ENCODE data around the gene RFX7.

Gene RFX7

GRCh38 chr15:56244038-56244810 is 545 bp upstream of the RFX7 start:
- DNase-seq = peak; percentile 95 to 97

GRCh38 chr15:56242576-56243162 is 1.0 kb downstream of the RFX7 start:
- peak; percentile 87 to 91 for DNase-seq

GRCh38 chr15:56241374-56242105 is 2.1 kb downstream of the RFX7 start:
- DNase-seq = peak in 1 of 2 experiments; percentile 15

- DNase-seq = no peak
Observed at GRCh38 chr15:56240390-56240789, 3.3 kb downstream of the RFX7 start.

DNA sequence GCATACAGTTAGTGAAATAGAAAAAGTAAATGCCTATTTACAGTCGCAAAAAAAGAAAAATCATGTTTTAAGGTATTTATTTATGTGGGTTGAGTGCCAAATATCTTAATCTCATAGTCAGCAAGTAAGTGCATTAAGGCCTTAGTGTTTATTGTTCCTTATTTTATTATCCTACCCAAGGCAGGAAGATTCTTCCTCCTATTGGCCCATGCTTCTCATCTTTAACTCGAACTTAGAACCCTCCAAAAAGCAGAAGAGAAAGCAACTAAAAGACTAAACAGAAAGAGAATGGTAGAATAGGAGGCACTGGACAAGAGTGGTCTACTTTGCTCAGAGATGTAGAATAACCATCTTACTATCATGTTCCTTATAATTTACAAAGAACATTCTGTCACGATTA is 7.5 kb downstream of the RFX7 start:
- no peak for DNase-seq

DNA sequence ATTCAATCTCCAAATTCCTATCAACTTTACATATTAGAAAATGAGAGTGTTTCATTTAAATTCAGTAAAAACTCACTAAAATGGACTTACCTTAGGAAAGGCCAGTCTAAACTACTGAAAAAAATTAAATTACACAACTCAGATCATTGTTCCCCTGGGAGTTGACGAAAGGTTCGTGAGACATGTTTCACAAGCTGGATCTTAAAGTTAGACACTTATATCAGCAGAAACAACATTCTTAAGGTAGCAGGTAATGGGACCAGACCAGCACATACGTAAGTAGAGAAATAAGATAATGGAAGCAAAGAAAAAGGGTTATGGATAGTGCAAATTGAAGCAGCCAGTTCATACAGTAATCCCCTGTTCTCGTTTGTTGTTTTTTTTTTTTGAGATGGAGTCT is 8.9 kb downstream of the RFX7 start:
- no peak for DNase-seq

DNA sequence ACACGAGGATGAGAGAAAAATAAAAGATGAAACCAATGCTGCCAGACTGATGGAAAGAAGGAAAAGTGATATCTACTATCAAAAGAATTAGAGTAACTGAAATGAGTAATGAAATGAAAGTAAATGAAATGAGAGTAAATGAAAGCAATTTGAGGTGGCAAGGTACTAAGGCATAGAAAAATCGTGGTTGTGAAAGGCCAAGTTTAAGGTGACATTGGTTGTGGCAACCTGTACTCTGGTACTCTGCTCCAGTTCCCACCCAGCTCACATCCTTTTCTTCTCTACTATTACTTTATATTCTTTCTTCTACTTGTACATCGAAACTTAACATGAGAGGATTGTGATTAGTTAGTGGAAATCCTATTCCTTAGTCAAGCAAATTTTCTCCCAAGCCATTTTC is 10.1 kb downstream of the RFX7 start:
- no peak for DNase-seq

GRCh38 chr15:56232058-56232457 is 11.6 kb downstream of the RFX7 start:
- no peak for DNase-seq

DNA sequence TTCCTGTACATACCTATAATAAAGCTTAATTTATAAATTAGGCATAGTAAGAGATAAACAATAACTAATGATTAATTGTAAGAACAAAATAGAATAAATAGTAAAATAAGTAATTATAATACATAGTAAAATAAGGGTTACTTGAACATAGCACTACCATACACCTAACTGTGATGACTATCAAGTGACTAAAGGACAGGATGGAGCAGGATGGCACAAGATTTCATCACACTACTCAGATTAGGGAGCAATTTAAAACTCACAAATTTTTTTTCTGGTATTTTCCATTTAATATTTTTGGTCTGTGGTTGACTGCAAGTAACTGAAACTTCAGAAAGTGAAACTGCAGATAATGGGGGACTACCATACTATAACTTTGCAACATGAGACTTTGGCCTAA is 14.8 kb downstream of the RFX7 start:
- DNase-seq = no peak

DNA sequence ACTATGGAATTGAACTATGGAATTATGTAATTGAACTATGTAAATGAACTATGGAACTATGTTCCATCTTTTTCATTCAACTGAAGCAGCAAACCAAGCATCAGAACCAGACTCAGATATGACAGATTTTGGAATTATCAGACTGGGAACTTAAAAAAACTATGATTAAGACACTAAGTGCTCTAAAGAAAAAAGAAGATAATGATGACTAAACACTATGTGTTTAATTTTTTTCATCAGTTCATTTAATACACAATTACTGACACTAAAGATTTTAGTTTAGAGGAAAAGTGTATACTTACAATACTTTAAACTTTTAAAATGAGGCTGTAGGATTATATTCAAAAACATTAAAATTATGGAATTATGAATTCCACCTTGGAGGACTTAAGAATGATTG is 15.3 kb downstream of the RFX7 start:
- DNase-seq = no peak

DNA sequence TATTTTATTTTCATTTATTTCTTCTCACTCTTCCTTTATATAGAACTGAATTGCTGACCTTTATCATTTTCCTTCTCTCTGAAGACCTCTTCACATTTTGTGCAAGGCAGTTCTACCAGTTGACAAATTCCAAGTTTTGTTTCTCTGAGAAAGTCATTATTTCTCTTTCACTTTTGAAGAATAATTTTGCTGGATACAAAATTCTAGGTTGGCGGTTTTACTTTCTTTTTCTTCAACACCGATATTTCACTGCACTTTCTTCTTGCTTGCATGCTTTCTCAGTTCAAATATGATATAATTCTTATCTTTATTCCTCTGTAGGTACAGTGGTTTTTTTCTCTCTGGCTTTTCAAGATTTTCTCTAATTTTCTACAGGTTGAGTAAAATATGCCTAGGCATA is 15.9 kb downstream of the RFX7 start:
- no peak for DNase-seq

GRCh38 chr15:56227306-56227705 is 16.4 kb downstream of the RFX7 start:
- no peak for DNase-seq

DNA sequence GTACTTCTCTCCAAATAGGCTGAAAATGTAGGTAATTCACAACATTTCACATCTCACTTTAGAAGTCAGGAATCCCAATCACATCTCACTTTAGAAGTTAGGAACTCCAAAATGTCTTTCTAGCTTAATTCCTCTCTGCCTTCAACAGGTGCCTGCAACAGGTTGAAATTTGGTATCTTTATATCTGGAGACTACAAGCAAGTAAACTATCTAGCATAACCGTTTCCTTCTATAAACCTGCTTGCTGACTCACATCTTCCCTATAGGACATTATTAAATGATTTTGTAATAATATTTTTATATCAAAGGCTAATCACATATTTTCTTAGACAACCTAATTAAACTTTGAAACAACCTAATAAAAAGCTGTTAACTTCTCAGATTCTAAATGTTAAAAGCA is 18.2 kb downstream of the RFX7 start:
- no peak for DNase-seq

DNA sequence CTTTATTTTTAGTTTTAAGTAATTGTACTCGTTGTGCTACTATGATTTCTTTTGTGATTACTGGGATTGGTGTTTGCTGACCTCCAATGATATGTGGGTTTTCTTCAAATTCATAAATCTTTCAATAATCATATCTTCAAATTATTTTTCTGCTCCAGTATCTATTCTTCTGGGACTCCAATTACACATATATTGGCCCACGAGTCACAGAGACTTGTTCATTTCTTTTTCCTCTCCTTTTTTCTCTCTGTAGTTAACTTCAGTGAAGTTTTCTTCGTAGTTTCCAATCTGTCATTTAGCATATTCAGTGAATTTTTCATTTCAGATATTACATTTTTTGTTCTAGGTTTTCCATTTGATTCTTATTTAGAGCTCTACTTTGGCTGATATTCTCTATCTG is 21.4 kb downstream of the RFX7 start:
- no peak for DNase-seq

DNA sequence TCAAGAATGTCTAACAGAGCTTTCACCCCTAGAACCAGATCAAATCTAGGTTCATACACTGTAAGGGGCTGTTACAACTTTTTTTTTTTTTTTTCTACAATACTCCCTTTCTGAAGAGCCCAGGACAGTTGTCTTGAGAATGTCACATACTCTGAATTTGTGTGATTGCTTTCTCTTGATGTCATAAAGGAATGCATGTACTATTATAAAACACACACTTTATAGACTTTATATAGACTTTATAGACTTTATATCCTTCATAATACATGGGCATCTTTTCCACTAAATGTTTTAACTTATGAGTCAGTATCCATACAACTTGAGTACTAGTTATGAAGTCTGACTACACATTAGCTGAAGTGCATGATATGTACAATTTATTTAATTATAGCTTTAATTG is 26.3 kb downstream of the RFX7 start:
- no peak for DNase-seq

DNA sequence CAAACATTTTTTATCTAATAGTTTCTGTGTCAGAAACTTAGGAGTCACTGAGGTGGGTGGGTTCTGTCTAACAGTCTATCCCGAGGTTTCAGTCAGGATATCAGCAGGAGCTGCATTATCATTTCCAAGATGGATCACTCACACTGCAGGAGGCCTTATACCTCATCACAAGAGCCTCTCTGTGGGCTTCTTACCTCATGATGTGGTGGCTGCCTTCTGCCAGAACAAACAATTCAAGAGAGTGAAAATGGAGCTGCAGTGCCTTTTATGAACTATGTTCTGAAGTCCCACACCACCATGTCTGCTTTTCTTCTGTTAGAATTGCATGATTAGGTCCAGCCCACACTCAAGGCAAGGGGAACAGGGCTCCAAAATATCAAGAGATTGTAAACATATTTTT is 27.9 kb downstream of the RFX7 start:
- DNase-seq = no peak

DNA sequence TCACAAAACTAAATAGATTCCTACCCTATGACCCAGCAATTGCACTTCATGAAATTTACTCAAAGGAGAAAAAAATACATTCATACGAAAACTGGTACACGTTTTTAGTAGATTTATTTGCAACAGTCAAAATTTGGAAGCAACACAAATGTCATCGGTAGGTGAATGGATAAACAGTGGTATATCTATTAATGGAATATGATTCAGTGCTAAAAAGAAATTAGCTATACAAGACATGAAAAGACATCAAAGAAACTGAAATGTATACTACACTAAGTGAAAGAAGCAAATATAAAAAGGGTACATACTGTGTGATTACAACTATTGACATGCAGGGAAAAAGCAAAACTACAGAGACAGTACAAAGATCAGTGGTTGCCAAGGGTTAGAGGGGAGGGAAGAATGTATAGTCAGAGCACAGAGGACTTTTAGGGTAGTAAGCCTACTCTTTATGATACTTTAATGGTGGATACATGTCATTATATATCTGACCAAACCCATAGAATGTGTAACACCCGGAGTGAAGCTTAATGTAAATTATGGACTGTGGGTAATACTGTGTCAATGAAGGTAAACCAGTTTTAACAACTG is 31.6 kb downstream of the RFX7 start:
- no peak for DNase-seq

GRCh38 chr15:56211064-56211463 is 32.6 kb downstream of the RFX7 start:
- DNase-seq = no peak

GRCh38 chr15:56208641-56209155 is 35.0 kb downstream of the RFX7 start:
- no peak for DNase-seq

GRCh38 chr15:56208185-56208584 is 35.5 kb downstream of the RFX7 start:
- no peak for DNase-seq

- DNase-seq = no peak
Observed at GRCh38 chr15:56207711-56208110, 36.0 kb downstream of the RFX7 start.

GRCh38 chr15:56207092-56207491 is 36.6 kb downstream of the RFX7 start:
- DNase-seq = no peak

GRCh38 chr15:56205061-56205876 is 38.4 kb downstream of the RFX7 start:
- DNase-seq = no peak

Data from NCI-H524 (cell line).